PFSK-1 (cell line): ENCODE results near the gene TNNI3.

Source experiments
- FOXP2 ChIP-seq: optimal IDR thresholded peaks from 2 replicates; pipeline ENCODE3; 2011; ENCODE audit warnings: borderline replicate concordance, control low read depth, inconsistent platforms; ENCODE audit not compliant: insufficient read depth; ENCODE audit errors: extremely low read length, extremely low read depth
- POLR2AphosphoS5 ChIP-seq: IDR thresholded peaks from 2 replicates; pipeline ENCODE4 v1.6.1; 2012; ENCODE audit warnings: low read depth, mild to moderate bottlenecking, control low read depth, low read length, moderate library complexity
- SIN3A ChIP-seq: IDR thresholded peaks from 2 replicates; pipeline ENCODE4 v1.6.1; 2012; ENCODE audit warnings: mild to moderate bottlenecking, low read length, moderate library complexity, borderline replicate concordance; ENCODE audit not compliant: insufficient read depth
- TAF1 ChIP-seq: IDR thresholded peaks from 2 replicates; pipeline ENCODE4 v1.6.1; 2012; ENCODE audit warnings: low read length, control low read depth, borderline replicate concordance; ENCODE audit not compliant: insufficient read depth
- TF ChIP-seq, protein P1 (sequence below), 2 experiments: IDR thresholded peaks; 2 replicates each; pipeline versions ENCODE4 v1.6.1 to v1.8.0; 2011 to 2012; ENCODE audit warnings: low read depth in 2 of 2, low read length in 2 of 2, control low read depth in 1 of 2, inconsistent platforms in 1 of 2, mild to moderate bottlenecking in 1 of 2, moderate library complexity in 1 of 2; ENCODE audit not compliant: insufficient read depth in 1 of 2

TNNI3 gene

DNA sequence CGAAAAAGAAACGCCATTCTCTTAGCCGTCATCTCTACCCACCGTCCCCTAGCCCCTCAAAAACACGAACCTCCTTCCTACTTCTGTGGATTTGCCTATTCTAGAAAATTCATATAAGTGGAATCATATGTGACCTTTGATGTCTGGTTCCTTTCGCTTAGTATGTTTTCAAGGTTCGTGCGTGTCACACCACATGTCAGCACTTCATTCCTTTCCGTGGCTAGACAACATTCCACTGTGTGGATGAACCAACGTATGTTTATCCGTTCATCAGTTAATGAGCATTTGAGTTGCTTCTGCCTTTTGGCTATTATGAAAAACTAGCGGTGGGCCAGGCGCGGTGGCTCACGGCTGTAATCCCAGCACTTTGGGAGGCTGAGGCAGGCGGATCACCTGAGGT, 26.1 kb downstream of the TNNI3 start:
- TF ChIP-seq, protein P1, sequence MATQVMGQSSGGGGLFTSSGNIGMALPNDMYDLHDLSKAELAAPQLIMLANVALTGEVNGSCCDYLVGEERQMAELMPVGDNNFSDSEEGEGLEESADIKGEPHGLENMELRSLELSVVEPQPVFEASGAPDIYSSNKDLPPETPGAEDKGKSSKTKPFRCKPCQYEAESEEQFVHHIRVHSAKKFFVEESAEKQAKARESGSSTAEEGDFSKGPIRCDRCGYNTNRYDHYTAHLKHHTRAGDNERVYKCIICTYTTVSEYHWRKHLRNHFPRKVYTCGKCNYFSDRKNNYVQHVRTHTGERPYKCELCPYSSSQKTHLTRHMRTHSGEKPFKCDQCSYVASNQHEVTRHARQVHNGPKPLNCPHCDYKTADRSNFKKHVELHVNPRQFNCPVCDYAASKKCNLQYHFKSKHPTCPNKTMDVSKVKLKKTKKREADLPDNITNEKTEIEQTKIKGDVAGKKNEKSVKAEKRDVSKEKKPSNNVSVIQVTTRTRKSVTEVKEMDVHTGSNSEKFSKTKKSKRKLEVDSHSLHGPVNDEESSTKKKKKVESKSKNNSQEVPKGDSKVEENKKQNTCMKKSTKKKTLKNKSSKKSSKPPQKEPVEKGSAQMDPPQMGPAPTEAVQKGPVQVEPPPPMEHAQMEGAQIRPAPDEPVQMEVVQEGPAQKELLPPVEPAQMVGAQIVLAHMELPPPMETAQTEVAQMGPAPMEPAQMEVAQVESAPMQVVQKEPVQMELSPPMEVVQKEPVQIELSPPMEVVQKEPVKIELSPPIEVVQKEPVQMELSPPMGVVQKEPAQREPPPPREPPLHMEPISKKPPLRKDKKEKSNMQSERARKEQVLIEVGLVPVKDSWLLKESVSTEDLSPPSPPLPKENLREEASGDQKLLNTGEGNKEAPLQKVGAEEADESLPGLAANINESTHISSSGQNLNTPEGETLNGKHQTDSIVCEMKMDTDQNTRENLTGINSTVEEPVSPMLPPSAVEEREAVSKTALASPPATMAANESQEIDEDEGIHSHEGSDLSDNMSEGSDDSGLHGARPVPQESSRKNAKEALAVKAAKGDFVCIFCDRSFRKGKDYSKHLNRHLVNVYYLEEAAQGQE (IDR thresholded peaks at IDR 0.05; ENCODE audit: insufficient read depth in 1 of 2, low read depth in 2 of 2, low read length in 2 of 2) = no peak
- TF ChIP-seq FOXP2 = no peak
- no peak for TF ChIP-seq SIN3A
- TF ChIP-seq POLR2AphosphoS5 = no peak
- TF ChIP-seq TAF1 = no peak

DNA sequence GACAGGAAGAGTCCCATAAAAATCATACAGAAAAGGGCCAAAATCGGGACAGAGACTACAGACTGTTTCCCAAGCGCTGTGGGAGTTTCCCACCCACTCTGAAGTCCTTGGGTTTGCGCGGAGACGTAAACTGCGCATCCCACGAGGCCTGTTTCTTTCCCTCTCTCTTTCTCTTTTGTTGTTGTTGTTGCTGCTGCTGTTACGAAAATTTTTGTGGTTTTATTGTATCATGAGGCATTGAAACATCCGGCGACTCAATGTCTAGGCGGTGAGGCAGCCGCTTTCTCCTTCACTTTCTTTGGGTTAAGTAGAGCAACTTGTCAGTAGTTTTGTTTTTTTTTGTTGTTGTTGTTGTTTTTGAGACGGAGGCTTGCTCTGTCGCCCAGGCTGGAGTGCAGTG, 38.5 kb downstream of the TNNI3 start:
- TF ChIP-seq POLR2AphosphoS5 (no peak), FOXP2 (no peak), TAF1 (no peak), SIN3A (no peak)
- TF ChIP-seq, protein P1 (IDR thresholded peaks at IDR 0.05; ENCODE audit: insufficient read depth in 1 of 2, low read depth in 2 of 2, low read length in 2 of 2) = no peak

DNA sequence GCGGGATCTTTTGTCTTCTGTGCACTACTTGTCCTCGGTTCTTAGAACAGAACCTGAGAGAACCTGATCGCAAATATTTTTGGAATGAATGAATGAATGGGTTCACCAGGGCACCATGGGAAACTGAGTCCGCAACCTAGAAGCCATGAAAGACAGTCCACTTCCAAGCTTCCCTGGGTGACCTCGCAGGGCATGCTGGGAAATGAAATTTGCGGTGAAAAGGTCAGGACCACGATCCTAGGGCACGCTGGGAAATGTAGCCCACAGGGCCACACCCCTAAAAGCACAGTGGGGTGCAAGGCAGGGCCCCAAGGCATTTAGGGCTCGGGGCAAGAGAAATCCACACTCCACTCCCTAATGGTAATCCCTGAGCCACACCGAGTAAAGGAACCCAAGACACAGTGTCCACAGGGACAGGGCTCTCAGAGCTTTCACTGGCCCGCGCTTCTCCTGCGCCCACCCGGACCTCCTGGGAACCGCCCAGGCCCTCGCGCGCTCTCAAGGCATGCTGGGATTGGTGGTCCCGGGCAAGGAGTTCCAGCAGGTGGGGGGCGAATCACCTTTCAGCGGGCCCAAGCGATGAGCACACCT, 39.0 kb downstream of the TNNI3 start:
- TF ChIP-seq SIN3A = no peak
- no peak for TF ChIP-seq POLR2AphosphoS5
- TF ChIP-seq TAF1 = no peak
- TF ChIP-seq, protein P1 (IDR thresholded peaks at IDR 0.05; ENCODE audit: insufficient read depth in 1 of 2, low read depth in 2 of 2, low read length in 2 of 2) = no peak
- no peak for TF ChIP-seq FOXP2

DNA sequence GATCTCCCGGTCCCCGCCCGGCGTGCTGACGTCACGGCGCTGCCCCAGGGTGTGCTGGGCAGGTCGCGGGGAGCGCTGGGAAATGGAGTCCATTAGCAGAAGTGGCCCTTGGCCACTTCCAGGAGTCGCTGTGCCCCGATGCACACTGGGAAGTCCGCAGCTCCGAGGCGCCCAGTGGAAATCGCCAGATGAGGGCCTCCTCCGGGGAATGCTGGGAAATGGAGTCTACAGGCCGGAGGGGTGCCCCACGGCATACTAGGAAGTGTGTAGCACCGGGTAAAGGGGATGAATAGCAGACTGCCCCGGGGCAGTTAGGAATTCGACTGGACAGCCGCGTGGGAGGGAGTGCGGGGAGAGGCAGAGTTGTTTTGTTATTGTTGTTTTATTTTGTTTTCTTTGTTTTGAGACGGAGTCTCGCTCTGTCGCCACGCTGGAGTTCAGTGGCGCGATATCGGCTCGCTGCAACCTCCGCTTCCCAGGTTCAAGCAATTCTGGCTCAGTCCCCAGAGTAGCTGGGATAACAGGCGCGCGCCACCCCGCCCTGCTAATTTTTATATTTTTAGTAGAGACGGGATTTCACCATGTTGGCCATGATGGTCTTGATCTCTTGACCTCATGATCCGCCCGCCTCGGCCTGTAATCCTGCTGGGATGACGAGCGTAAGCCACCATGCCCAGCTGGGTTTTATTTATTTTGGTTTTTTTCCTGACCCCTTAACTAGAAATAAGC, 39.7 kb downstream of the TNNI3 start:
- TF ChIP-seq, protein P1 (IDR thresholded peaks at IDR 0.05; ENCODE audit: insufficient read depth in 1 of 2, low read depth in 2 of 2, low read length in 2 of 2) = no peak
- TF ChIP-seq POLR2AphosphoS5 = peak; percentile 79; the same call in 1 of the 2 replicates
- peak; percentile 51; the same call in 1 of the 2 replicates for TF ChIP-seq TAF1
- TF ChIP-seq FOXP2 = peak; percentile 88
